Activated CD4-positive, alpha-beta T cell treated with anti-CD3 and anti-CD28 coated beads for 48 hours (primary cell): ENCODE data around the gene OR2G6.
"Not testable (repeated sequence)": the region's sequence is repeated elsewhere in the genome, so short reads cannot be mapped to it uniquely, and the experiment has no call there.

Experiments used
- DNase-seq: peaks from one replicate; pipeline ENCODE4 v3.0.0-alpha.2; 2020

The OR2G6 gene

DNA sequence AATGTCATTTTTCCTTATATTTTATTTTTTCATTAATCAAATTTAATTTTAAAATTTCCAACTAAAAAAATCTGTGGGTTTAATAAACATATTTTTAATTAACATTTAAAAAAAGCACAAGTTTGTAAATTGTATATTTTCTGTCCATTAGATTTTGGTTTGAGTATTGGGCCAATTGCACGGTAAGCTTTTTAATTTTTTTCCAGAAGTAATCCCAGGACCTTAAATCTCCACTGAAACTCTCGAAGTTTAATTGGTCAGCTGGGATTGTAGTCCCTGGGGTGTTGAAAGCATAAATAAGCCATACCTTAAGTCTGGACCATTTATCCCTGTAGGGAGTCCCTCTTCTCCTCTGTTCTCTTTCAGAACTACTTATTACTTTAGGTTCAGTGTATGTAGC is at the start of gene OR2G6:
Gene OR2G6, plus strand, starts transcription at position 301 of the 400 bp plus-strand sequence. CDS start 13,574 bp downstream, outside the sequence.
- not testable (repeated sequence) for DNase-seq

DNA sequence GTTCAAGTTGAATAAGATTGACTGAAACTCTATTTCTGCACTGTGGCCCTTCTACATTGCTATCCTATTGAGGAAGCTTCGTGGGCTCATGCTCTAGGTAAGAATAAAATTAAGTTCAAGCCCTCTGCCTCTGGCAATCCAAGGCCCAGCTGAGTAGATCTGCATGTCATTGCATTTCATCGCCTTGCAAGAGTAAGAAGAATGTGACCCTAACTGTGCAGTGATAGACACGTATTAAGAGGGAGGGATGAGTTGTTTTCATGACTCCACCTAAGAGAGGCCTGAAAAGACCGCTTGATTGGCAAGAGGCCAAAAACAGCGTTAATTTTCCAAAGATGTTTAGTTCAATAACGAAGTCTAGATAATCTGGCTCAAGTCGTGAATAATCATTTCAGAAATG is 48.8 kb upstream of the OR2G6 start:
- not testable (repeated sequence) for DNase-seq

- DNase-seq: no peak
Observed at GRCh38 chr1:248471154-248471553, 36.7 kb upstream of the OR2G6 start.

DNA sequence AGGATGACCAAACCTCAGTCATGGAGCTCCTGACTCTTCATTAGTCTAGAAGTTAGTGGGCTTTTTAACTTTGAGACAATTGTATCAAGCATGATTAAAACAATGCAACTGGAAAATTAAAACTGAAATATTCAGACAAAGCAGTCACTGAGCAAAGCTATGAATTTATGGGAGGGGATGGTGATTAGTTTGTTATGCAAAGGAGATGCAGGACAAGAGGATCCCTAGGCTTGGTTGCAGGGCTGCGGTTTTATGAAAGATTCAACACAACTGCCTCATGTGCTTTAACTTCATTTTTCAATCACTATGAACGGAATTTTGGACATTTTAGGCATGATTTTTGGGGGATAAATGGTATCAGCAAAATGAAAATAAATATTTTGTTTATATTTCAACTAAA is 35.8 kb upstream of the OR2G6 start:
- DNase-seq: not testable (repeated sequence)

DNA sequence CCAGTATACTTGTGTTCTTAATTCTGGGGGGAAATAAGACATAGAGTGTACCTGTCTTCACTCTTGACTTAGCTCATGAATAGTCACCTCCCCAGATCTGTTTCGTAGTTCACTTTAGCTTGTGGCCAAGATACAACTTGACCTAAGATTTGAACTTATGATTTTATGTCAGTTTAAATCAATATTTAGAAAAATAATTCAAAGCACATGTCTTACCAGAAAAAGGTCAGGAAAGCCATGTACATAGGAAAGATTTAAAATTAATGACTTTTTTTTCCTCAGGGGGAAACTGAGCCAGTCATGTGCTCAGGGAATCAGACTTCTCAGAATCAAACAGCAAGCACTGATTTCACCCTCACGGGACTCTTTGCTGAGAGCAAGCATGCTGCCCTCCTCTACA is 34.8 kb upstream of the OR2G6 start, which contains the start of gene OR2T3:
Gene OR2T3, plus strand, starts transcription at position 301 of the 400 bp plus-strand sequence. Its CDS starts 0 bp downstream, at position 301.
- not testable (repeated sequence) for DNase-seq

- DNase-seq: not testable (repeated sequence)
Observed at GRCh38 chr1:248475660-248476059, 32.2 kb upstream of the OR2G6 start.

- peak; percentile 17 for DNase-seq
Observed at GRCh38 chr1:248481686-248482579, 25.9 kb upstream of the OR2G6 start.

- not testable (repeated sequence) for DNase-seq
Observed at GRCh38 chr1:248488289-248488688, 19.6 kb upstream of the OR2G6 start, which contains the start of gene OR2T5. Gene OR2T5, plus strand, starts transcription at chr1:248488589. Its CDS starts 0 bp downstream, at chr1:248488589.

GRCh38 chr1:248496661-248497060 is 11.2 kb upstream of the OR2G6 start:
- DNase-seq: not testable (repeated sequence)

DNA sequence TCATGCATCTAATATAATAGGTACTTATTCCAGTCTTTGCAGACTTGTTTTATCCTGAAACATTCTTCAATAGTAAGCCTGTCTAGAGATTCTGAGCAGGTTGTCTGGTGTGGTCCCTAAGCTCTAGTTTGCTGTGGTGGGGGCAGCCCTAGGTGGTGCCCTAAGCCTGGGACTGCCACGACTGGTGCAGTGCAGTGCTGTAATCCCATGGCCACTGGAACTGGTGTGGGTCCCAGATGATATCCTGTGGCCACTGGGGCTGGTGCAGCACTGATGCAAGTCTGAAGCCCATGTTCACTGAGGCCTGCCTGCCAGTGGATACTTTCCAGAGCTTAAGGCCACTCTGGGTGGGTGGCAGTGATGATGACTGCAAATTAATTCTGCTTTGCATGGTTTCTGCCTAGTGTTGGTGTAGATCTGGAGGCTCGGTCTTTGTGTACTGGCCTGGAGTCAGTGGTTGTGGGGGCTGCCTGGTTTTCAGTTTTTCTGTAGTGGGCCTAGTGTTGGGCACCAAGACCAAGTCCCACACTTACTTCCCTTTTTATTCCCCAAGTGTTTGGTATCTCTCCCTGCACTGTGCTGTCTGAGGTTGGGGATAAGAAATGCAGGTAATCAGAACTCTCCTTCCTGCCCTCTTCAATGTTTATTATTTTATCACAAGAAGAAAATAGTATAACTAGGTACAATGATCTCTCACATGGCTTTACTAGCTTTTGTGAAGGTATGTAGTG is 7.4 kb upstream of the OR2G6 start:
- not testable (repeated sequence) for DNase-seq

- not testable (repeated sequence) for DNase-seq
Observed at GRCh38 chr1:248510217-248510616, 2.3 kb downstream of the OR2G6 start.

DNA sequence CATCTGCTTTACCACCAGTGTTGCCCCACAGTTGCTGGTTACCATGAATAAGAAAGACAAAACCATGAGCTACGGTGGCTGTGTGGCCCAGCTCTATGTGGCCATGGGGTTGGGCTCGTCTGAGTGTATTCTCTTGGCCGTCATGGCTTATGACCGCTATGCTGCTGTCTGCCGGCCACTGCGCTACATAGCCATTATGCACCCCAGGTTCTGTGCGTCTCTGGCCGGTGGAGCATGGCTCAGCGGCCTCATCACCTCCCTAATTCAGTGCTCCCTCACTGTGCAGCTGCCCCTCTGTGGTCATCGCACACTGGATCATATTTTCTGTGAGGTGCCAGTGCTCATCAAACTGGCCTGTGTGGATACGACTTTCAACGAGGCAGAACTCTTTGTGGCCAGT is 14.0 kb downstream of the OR2G6 start:
- DNase-seq: no peak

GRCh38 chr1:248537449-248537848 is 29.6 kb downstream of the OR2G6 start:
- DNase-seq: not testable (repeated sequence)

DNA sequence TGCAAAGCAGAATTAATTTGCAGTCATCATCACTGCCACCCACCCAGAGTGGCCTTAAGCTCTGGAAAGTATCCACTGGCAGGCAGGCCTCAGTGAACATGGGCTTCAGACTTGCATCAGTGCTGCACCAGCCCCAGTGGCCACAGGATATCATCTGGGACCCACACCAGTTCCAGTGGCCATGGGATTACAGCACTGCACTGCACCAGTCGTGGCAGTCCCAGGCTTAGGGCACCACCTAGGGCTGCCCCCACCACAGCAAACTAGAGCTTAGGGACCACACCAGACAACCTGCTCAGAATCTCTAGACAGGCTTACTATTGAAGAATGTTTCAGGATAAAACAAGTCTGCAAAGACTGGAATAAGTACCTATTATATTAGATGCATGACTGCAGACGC is 39.5 kb downstream of the OR2G6 start:
- DNase-seq: not testable (repeated sequence)

GRCh38 chr1:248551027-248551426 is 43.2 kb downstream of the OR2G6 start:
- not testable (repeated sequence) for DNase-seq

GRCh38 chr1:248562672-248563071 is 54.8 kb downstream of the OR2G6 start, which contains the start of gene OR2T29:
Gene OR2T29, minus strand, starts transcription at chr1:248562772. Its CDS starts 3,281 bp downstream, at chr1:248559491.
- DNase-seq: not testable (repeated sequence)

DNA sequence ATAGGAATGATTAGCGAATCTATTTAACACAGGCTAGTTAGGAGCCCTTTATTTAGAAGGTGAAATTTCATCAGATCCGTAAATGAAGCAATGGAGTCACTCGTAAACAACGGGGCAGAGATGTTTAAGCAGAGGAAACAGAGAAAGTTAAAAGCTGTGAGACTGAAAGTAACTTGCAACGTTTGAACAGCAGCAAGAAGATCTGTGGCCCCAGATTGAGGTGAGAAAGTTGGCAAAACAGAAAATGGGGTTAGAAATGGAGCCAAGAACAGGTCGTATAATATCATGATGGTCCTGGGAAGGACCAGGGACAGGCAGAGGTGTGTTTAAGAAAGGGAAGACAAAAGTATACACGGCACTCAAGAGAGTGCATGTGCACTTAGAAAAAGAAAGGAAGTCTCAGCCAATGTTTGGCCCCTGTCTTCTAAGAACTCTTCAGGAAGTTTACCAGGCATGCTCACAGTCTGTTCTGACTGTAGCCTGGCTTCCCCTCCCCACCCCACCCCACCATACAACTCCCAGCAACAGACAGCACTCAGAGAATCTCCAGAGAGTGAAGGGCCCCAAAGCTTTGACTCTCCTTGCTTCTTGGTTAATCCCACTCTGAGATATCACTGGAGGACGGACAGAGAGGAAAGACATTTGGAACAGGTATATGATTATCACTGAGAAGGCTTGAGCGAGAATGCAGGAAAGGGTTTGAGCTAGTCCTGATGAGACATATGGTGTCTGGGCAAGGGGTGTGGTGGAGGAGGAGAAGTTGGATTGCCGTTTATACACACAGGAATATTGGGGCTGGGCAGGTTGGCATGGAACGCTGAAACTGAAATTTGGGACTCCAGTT is 57.9 kb downstream of the OR2G6 start:
- DNase-seq: not testable (repeated sequence)

GRCh38 chr1:248569049-248569448 is 61.2 kb downstream of the OR2G6 start:
- DNase-seq: not testable (repeated sequence)

DNA sequence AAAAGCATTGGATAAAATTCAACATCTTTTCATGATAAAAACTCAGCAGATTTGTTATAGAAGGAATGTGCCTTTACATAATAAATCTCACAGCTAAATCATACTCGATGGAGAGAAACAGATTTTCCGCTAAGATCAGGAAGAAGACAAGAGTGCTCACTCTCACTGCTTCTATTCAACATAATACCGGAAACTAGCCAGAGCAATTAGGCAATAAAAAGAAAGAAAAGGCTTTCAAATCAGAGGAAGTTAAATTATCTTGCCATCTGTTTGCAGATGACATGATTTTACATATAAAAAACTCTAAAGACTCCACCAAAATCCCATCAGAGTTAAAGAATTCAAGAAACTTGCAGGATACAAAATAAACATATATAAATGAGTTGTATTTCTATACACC is 62.9 kb downstream of the OR2G6 start:
- DNase-seq: not testable (repeated sequence)

DNA sequence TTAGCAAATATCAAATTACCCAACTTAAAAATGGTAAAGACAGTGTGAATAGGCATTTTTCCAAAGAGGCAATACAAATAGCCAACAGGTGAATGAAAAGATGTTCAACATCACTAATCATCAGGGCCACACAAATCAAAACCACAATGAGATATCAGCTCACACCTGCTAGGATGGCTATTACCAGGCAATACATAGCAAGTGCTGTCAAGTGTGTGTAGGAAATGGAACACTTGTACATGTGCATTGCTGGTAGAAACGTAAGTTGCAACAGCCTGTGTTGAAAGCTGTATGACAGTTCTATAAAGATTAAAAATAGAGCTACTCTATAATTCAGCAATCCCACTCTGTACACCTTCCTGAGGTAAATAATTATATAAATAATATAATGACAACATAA is 64.2 kb downstream of the OR2G6 start:
- DNase-seq: not testable (repeated sequence)

GRCh38 chr1:248573856-248574255 is 66.0 kb downstream of the OR2G6 start:
- not testable (repeated sequence) for DNase-seq

- not testable (repeated sequence) for DNase-seq
Observed at GRCh38 chr1:248574657-248575056, 66.8 kb downstream of the OR2G6 start, which contains the start of gene OR2T34. Gene OR2T34, minus strand, starts transcription at chr1:248574757. Its CDS starts 0 bp downstream, at chr1:248574757.
